Adrenal gland (tissue), 5 donors: Measurements from ENCODE around the gene PIK3IP1.

Experiments
- POLR2A ChIP-seq, 2 donors: fragments of 450-650 bp; IDR thresholded peaks; one replicate each; pipeline ENCODE4 v1.6.1; 2017; ENCODE audit warnings: antibody characterized with exemption in 2 of 2, mild to moderate bottlenecking in 2 of 2, moderate library complexity in 1 of 2
- TF ChIP-seq, protein P1 (sequence below), 6 experiments: fragments of 450-650 bp in 4 of 6; fragments of 200-600 bp in 2 of 6; sonication (generic) in 1 of 6; IDR thresholded peaks; 1 replicate in 5 of 6; 2 replicates in 1 of 6; pipeline versions ENCODE4 v1.5.1 to v1.8.0; 2016 to 2021; ENCODE audit warnings: antibody characterized with exemption in 6 of 6, mild to moderate bottlenecking in 2 of 6, moderate library complexity in 1 of 6
- donor health status: DM: no; HTN: no; CAD: no.

DNA sequence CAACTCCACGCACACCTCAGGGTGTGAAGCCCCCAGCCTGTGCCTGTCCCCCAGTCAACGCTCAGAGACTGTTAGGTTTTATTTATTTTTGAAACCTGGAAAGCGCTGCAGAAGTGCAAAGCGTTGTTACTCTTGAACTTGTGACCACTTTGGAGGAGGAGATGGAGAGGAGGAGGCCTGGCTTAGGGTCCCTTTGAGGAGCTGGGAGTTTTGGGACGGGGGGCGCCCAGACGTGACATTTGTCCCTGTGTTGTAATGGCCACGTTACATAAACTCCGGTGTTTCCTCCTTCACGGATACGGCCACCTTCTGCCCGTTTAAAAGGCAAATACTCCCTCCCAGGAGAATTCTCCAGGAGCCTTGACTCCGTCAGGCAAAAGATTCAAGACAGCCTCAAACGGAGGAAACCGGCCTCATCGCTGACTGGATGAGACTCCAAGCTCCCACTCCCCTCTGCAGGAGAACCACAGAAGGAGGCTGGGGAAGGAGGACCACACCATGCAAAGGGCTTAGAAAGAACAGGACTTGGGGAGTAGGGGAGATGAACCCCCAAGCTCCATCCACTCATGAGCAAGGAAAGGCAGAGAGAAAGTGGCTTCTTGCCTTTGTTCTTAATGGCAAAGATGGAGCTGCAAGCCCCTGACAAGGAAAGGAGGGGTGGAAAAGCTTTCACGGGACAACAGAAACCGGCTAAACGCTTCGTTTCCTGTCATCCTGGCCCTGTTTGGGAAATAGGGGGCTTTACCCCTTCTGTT lies 630 bp downstream of the PIK3IP1 start:
- no peak for TF ChIP-seq POLR2A (IDR thresholded peaks at IDR 0.05)
- TF ChIP-seq, protein P1, sequence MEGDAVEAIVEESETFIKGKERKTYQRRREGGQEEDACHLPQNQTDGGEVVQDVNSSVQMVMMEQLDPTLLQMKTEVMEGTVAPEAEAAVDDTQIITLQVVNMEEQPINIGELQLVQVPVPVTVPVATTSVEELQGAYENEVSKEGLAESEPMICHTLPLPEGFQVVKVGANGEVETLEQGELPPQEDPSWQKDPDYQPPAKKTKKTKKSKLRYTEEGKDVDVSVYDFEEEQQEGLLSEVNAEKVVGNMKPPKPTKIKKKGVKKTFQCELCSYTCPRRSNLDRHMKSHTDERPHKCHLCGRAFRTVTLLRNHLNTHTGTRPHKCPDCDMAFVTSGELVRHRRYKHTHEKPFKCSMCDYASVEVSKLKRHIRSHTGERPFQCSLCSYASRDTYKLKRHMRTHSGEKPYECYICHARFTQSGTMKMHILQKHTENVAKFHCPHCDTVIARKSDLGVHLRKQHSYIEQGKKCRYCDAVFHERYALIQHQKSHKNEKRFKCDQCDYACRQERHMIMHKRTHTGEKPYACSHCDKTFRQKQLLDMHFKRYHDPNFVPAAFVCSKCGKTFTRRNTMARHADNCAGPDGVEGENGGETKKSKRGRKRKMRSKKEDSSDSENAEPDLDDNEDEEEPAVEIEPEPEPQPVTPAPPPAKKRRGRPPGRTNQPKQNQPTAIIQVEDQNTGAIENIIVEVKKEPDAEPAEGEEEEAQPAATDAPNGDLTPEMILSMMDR (IDR thresholded peaks at IDR 0.05), result no peak
